Body of pancreas (tissue), 4 donors: Measurements from ENCODE around the gene CYB561D2. TPM values are rescaled to one million over a fixed set of nuclear protein-coding genes. Genes with fewer than 3 reads are reported as not detected.
A peak's percentile ranks its signal among the peaks of the same experiment; 100 is the strongest.
"Not testable (repeated sequence)": the region's sequence is repeated elsewhere in the genome, so short reads cannot be mapped to it uniquely, and the experiment has no call there.

Experiments
- ATAC-seq: fragments of 150-250 bp; one replicate; pipeline ENCODE4 v1.9.1; 2016
- DNase-seq, 4 donors: peaks; one replicate each; pipeline ENCODE4 v3.0.0-alpha.2; 2019
- H3K27ac ChIP-seq, 4 donors: fragments of 200-600 bp; sonication (generic); 1 replicate in 3 of 4; 2 replicates in 1 of 4; pipeline versions ENCODE4 v1.5.1 to v1.6.1; 2016 to 2019; ENCODE audit warnings: mild to moderate bottlenecking in 1 of 4, mixed read lengths in 1 of 4, moderate library complexity in 1 of 4
- H3K27me3 ChIP-seq, 2 donors: fragments of 200-600 bp; sonication (generic); one replicate each; pipeline ENCODE4 v1.6.0; 2016; ENCODE audit warnings: mild to moderate bottlenecking in 1 of 2
- H3K36me3 ChIP-seq, 2 donors: fragments of 200-600 bp; sonication (generic); replicated peaks in 1 of 2; 2 replicates each; pipeline ENCODE4 v1.5.1; 2016; ENCODE audit warnings: low read depth in 2 of 2; ENCODE audit not compliant: insufficient read depth in 1 of 2
- H3K4me1 ChIP-seq: fragments of 200-600 bp; sonication (generic); one replicate; pipeline ENCODE4 v1.6.0; 2016
- H3K4me3 ChIP-seq, 2 donors: fragments of 200-600 bp; sonication (generic); 1 replicate in 1 of 2; 2 replicates in 1 of 2; pipeline ENCODE4 v1.5.1; 2016 to 2019
- H3K9me3 ChIP-seq, 3 donors: fragments of 200-600 bp; sonication (generic); 1 replicate in 2 of 3; 2 replicates in 1 of 3; pipeline ENCODE4 v1.5.1; 2016
- POLR2A ChIP-seq, 3 donors: fragments of 450-650 bp; IDR thresholded peaks; one replicate each; pipeline ENCODE4 v1.6.1; 2016; ENCODE audit warnings: antibody characterized with exemption in 3 of 3, mild to moderate bottlenecking in 2 of 3
- WGBS, 2 donors: methylation state at CpG; one replicate each; pipeline ENCODE4 v1.1.5; 2017; 5-methylcytosine and 5-hydroxymethylcytosine counted together
- intact Hi-C: fragments of 100-400 bp; cut with DNase I; formaldehyde crosslinking; loops from one replicate; pipeline ENCODE4 v1.15.1; 2023
- total RNA-seq, 2 donors: library from RNA; depleted of rRNA; stranded (reverse); fragments of >200 nt; gene quantifications; one replicate each; pipeline ENCODE4 v1.1.0, GENCODE V29; 2016
- TF ChIP-seq, protein P1 (sequence below), 7 experiments: fragments of 450-650 bp in 4 of 7; fragments of 200-600 bp in 3 of 7; sonication (generic) in 3 of 7; IDR thresholded peaks; one replicate each; pipeline ENCODE4 v1.5.1; 2016 to 2019; ENCODE audit warnings: antibody characterized with exemption in 7 of 7

CYB561D2 gene, protein sequence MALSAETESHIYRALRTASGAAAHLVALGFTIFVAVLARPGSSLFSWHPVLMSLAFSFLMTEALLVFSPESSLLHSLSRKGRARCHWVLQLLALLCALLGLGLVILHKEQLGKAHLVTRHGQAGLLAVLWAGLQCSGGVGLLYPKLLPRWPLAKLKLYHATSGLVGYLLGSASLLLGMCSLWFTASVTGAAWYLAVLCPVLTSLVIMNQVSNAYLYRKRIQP
- total RNA-seq: 10 to 100 TPM; 11.4 to 29.0 TPM

DNA sequence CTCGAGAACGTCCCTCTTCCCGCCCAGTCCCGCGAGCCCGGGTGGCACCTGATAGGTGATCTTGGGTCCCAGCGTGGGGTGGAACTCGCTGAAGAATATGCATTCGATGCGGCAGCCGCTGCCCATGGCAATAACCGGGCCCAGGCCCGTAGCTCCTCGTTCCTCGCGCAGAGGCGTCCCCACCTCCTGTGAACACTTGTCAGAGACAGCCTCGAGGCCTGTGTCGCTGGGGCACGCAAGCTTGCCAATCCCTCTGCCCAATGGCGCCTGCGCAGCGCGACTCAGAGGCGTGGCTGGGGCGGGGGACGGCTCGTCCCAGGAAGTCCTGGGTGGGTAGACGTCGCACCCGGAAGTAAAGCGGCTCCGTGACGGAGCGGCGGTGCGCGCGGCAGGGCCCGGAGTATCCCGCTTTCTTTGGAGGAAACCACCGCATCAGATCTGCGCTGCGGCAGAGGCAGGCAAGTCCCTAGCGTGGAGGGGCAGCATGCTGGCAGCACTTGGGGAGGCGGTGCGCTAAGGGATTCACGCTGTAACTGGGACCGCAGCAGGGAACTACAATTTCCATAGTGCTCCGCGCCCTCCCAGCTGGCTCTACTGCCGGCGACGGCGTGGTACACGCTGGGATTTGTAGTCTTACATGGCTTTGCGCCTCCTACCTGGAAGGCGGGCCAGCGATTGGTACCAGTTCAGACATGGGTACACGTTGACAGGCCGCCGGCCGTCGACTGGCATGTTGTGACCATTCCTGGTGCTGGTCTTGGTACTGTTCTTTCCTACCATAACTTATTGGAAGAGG, at the start of gene CYB561D2, which contains the start of gene NPRL2:
CYB561D2 (plus strand) TSS at position 336 of the 796 bp plus-strand sequence. CDS start 572 bp downstream, outside the sequence.
NPRL2 (minus strand) TSS at position 249 of the 796 bp plus-strand sequence; CDS start at position 126, 123 bp downstream.
- peak; percentile 90 to 97 (median 96) for TF ChIP-seq POLR2A (IDR thresholded peaks at IDR 0.05)
- TF ChIP-seq, protein P1, sequence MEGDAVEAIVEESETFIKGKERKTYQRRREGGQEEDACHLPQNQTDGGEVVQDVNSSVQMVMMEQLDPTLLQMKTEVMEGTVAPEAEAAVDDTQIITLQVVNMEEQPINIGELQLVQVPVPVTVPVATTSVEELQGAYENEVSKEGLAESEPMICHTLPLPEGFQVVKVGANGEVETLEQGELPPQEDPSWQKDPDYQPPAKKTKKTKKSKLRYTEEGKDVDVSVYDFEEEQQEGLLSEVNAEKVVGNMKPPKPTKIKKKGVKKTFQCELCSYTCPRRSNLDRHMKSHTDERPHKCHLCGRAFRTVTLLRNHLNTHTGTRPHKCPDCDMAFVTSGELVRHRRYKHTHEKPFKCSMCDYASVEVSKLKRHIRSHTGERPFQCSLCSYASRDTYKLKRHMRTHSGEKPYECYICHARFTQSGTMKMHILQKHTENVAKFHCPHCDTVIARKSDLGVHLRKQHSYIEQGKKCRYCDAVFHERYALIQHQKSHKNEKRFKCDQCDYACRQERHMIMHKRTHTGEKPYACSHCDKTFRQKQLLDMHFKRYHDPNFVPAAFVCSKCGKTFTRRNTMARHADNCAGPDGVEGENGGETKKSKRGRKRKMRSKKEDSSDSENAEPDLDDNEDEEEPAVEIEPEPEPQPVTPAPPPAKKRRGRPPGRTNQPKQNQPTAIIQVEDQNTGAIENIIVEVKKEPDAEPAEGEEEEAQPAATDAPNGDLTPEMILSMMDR (IDR thresholded peaks at IDR 0.05): peak in 1 of 7 experiments; percentile 7
- H3K9me3 ChIP-seq: no peaks in the 10 kb centered on the region
- H3K36me3 ChIP-seq: peaks cover 13 to 14% of the 10 kb centered on the region in 2 donors
- DNase-seq: peak; percentile 97 to 98 (median 98)
- peak; percentile 95 for ATAC-seq
- H3K27me3 ChIP-seq: no peaks in the 10 kb centered on the region
- H3K4me3 ChIP-seq: peak within 1 kb of the TSS; percentile 39 to 57
- intact Hi-C loops: no loop called here
- H3K27ac ChIP-seq: peak within 1 kb of the TSS; percentile 79 to 94 (median 90)
- peaks cover 53% of the 10 kb centered on the region for H3K4me1 ChIP-seq
- WGBS, 2 donors: 0% methylated on average over 5 to 64 of the region's 64 CpGs

DNA sequence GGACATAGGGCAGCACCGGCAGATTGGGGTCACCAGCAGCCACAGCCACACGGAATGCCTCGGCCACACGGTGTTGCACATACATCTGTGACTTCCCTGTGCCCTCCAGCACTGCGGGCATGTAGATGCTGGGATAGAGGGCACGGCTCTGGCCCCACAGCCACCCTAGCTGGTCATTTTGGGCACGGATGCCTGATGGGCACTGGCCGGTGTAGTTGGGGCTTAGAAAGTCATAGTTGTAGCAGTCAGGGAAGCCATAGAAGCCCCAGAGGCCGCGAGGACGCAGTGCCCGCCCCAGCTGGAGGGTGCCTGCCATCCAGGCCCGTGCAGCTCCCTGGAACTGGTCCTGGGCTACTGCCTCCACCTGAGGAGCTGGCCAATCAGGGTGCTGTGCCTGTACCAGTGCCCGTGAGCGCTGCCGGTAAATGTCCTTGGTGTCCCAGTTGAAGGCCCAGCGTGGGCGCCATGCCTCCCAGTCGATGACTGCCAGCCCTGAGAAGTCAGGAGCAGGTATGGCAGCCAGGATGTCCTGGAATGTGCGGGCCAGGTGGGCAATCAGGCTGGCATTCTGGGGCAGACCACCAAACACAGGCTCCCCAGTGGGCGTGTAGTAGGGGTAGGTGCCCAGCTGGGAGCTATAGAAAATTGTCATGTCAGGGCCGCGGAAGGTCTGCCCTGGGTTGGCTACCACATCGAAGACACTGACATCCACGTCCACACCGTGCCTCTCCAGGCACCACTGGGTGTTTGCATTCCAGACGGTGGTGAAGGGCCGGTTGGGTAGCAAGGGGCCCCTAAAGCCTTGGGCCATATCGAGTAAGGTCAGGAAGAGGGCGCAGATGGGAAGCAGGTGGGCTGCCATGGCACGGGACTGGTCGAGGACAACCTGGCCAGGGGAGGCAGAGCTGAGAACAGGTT, 48.3 kb upstream of the CYB561D2 start:
- no peak for DNase-seq
- no peak for TF ChIP-seq POLR2A (IDR thresholded peaks at IDR 0.05)
- TF ChIP-seq, protein P1 (IDR thresholded peaks at IDR 0.05): no peak
- H3K36me3 ChIP-seq: no peaks in the 10 kb centered on the region
- ATAC-seq: no peak
- 81 to 85% methylated on average over 4 to 32 of the region's 32 CpGs for WGBS, 2 donors
- H3K27ac ChIP-seq: peak overlapping the region; percentile 55 to 88 (median 86)
- peaks cover 55% of the 10 kb centered on the region for H3K4me1 ChIP-seq
- H3K4me3 ChIP-seq: no peak overlapping the region
- no peaks in the 10 kb centered on the region for H3K9me3 ChIP-seq
- no peaks in the 10 kb centered on the region for H3K27me3 ChIP-seq
- intact Hi-C loops: no loop called here

DNA sequence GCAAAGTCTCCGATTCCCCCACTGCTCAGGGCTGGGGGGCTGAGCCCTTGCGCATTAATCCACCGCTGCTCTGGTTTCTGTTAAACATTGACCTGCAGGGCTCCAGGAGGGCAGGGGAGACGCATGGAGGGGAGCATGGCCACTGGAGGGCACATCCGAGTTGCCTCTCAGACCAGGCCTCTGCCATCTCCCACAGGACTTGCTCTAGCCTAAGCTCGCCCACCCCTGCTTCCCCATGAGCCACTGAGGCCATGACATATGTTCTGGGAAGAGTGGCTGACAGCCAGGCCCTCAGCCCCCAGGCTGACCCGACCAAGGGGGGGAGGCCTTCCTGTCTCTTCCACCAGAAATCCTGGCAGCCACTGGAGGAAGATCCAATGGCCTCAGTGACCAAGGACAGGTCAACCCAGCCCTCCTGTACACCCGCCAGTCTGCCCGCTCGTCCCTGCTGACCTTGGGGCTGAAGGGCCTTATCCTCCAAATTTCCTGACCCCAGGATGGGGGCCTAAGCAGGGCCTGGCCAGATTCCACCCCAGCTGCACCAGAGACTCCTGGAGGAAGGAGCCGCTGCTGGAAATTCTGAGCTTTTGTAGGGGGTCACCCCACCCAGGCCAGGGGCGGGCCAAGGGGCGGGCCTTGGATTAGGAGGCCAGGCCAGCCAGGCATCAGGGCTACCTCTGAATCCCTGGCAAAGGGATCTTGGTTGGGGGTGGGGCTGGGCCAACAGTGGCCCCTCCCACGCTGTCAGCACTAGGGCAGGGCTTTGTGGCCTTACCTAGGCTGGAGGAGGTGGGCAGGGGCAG, 47.4 kb upstream of the CYB561D2 start, which contains the start of gene HYAL1:
HYAL1 (minus strand) TSS at position 562 of the 803 bp plus-strand sequence. CDS start 618 bp downstream, outside the sequence.
- Histone ChIP-seq H3K4me3 (no peak within 1 kb of the TSS), H3K27ac (peak within 1 kb of the TSS; percentile 55 to 88 (median 86)), H3K9me3 (no peaks in the 10 kb centered on the region), H3K27me3 (no peaks in the 10 kb centered on the region), H3K4me1 (peaks cover 46% of the 10 kb centered on the region), H3K36me3 (no peaks in the 10 kb centered on the region)
- peak; percentile 23 to 77 (median 66) for TF ChIP-seq POLR2A (IDR thresholded peaks at IDR 0.05)
- TF ChIP-seq, protein P1 (IDR thresholded peaks at IDR 0.05): peak in 4 of 7 experiments; percentile 21 to 34 (median 27)
- 57 to 100% methylated on average over 1 to 14 of the region's 14 CpGs for WGBS, 2 donors
- ATAC-seq: peak; percentile 16
- peak; percentile 68 to 79 (median 76) for DNase-seq
- intact Hi-C loops: no loop called here

DNA sequence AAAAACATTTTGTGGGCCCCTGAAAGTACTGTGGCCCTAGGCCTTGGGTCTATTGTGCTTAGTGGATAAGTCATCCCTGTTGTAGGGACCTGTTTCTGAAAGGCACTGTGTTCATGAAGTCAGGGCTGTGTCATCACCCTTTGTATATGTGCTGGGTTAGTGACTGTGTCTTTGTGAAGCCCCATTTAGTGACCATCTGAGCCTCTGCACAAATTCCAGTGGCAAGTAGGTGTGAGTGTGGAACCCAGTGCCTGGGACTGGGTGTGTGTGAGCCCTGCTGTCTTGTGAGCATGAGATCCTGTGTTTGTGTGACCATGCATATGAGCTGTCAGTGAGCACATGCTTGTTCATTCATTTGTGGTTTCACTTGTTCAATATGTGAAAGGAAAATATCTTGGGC, 46.1 kb upstream of the CYB561D2 start:
- Histone ChIP-seq H3K9me3 (no peaks in the 10 kb centered on the region), H3K4me1 (peaks cover 44% of the 10 kb centered on the region), H3K4me3 (no peak overlapping the region), H3K36me3 (no peaks in the 10 kb centered on the region), H3K27me3 (no peaks in the 10 kb centered on the region), H3K27ac (no peak overlapping the region)
- TF ChIP-seq, protein P1 (IDR thresholded peaks at IDR 0.05): no peak
- no peak for TF ChIP-seq POLR2A (IDR thresholded peaks at IDR 0.05)
- DNase-seq (no peak), ATAC-seq (no peak)
- intact Hi-C loops: no loop called here

DNA sequence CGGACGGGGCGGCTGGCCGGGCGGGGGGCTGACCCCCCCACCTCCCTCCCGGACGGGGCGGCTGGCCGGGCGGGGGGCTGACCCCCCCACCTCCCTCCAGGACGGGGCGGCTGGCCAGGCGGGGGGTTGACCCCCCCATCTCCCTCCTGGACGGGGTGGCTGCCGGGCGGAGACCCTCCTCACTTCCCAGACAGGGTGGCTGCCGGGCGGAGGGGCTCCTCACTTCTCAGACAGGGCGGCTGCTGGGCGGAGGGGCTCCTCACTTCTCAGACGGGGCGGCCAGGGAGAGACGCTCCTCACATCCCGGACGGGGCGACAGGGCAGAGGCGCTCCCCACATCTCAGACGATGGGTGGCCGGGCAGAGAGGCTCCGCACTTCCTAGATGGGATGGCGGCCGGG, 38.6 kb upstream of the CYB561D2 start:
- DNase-seq, H3K9me3 ChIP-seq, H3K27ac ChIP-seq, H3K4me1 ChIP-seq, H3K4me3 ChIP-seq, H3K27me3 ChIP-seq, intact Hi-C loops, ATAC-seq, H3K36me3 ChIP-seq: not testable (repeated sequence)
- WGBS, 2 donors: 81% methylated on average over 4 of the region's 32 CpGs; no CpG with 5 or more reads in 1 of the 2 donors
